Stimulated activated CD8-positive, alpha-beta memory T cell treated with anti-CD3 and anti-CD28 coated beads, Interleukin-7, amount 100 ng/mL, for 4 hours (primary cell): ENCODE measurements around the gene UBASH3B.

Experiments
- DNase-seq, 2 donors: peaks; one replicate each; pipeline ENCODE4 v3.0.0-alpha.2; 2020; ENCODE audit warnings: low read depth in 2 of 2

UBASH3B gene

GRCh38 chr11:122780296-122780949 is 124.9 kb downstream of the UBASH3B start:
- DNase-seq, result no peak

- DNase-seq, result peak; percentile 50 to 51
Observed at GRCh38 chr11:122781378-122782195, 126.1 kb downstream of the UBASH3B start.

- DNase-seq, result no peak
Observed at GRCh38 chr11:122782222-122782621, 126.7 kb downstream of the UBASH3B start.

- DNase-seq, result no peak
Observed at GRCh38 chr11:122784325-122784955, 128.9 kb downstream of the UBASH3B start.

GRCh38 chr11:122785031-122785541 is 129.6 kb downstream of the UBASH3B start:
- DNase-seq, result no peak

GRCh38 chr11:122786896-122787295 is 131.4 kb downstream of the UBASH3B start:
- no peak for DNase-seq

GRCh38 chr11:122788781-122789535 is 133.4 kb downstream of the UBASH3B start:
- DNase-seq, result no peak

GRCh38 chr11:122789907-122790306 is 134.4 kb downstream of the UBASH3B start:
- DNase-seq, result no peak

GRCh38 chr11:122791411-122791810 is 135.9 kb downstream of the UBASH3B start:
- no peak for DNase-seq

- DNase-seq, result no peak
Observed at GRCh38 chr11:122791836-122792235, 136.3 kb downstream of the UBASH3B start.

GRCh38 chr11:122793515-122793914 is 138.0 kb downstream of the UBASH3B start:
- no peak for DNase-seq

GRCh38 chr11:122795307-122795706 is 139.8 kb downstream of the UBASH3B start:
- DNase-seq, result no peak

GRCh38 chr11:122796128-122796717 is 140.7 kb downstream of the UBASH3B start:
- peak; percentile 52 to 56 for DNase-seq

GRCh38 chr11:122797651-122798050 is 142.1 kb downstream of the UBASH3B start:
- no peak for DNase-seq

- no peak for DNase-seq
Observed at GRCh38 chr11:122799406-122800105, 144.0 kb downstream of the UBASH3B start.

GRCh38 chr11:122802876-122803275 is 147.4 kb downstream of the UBASH3B start:
- DNase-seq, result no peak

GRCh38 chr11:122803306-122803705 is 147.8 kb downstream of the UBASH3B start:
- no peak for DNase-seq

- DNase-seq, result no peak
Observed at GRCh38 chr11:122803716-122804115, 148.2 kb downstream of the UBASH3B start.

GRCh38 chr11:122804161-122804560 is 148.6 kb downstream of the UBASH3B start:
- no peak for DNase-seq

GRCh38 chr11:122804796-122805195 is 149.3 kb downstream of the UBASH3B start:
- no peak for DNase-seq
